ENCODE results near the gene BRINP1.

The BRINP1 gene

GRCh38 chr9:119322184-119322583 is 47.1 kb downstream of the BRINP1 start:
- H3K4me2 ChIP-seq (ENCODE audit: low read depth, low read length, poor library complexity, severe bottlenecking) = no peak overlapping the region
- H3K9me2 ChIP-seq (replicated peaks; ENCODE audit: insufficient read depth, low read length) = no peaks in the 10 kb centered on the region
- H3K27ac ChIP-seq (ENCODE audit: low read depth, low read length) = no peak overlapping the region
- TF ChIP-seq CTCF (IDR thresholded peaks at IDR 0.05; ENCODE audit: insufficient read depth, low read length, poor library complexity, severe bottlenecking) = no peak
- no peak for TF ChIP-seq EZH2phosphoT487 (conservative IDR thresholded peaks at IDR 0.05; ENCODE audit: low read length)
- H3K36me3 ChIP-seq (ENCODE audit: low read length) = no peaks in the 10 kb centered on the region
- no peaks in the 10 kb centered on the region for H3F3A ChIP-seq (ENCODE audit: insufficient read depth)
- no peaks in the 10 kb centered on the region for H4K20me1 ChIP-seq (ENCODE audit: low read depth, low read length)
- H3K27me3 ChIP-seq (ENCODE audit: low read length) = no peaks in the 10 kb centered on the region
- H3K9ac ChIP-seq (ENCODE audit: low read length) = no peak overlapping the region
- no peak overlapping the region for H2AFZ ChIP-seq (ENCODE audit: low read depth, low read length, severe bottlenecking)
- H3K9me3 ChIP-seq (ENCODE audit: insufficient read depth, low read length) = no peaks in the 10 kb centered on the region
- H3K4me3 ChIP-seq (ENCODE audit: insufficient read depth, low read length, poor library complexity, severe bottlenecking) = no peak overlapping the region
- no peaks in the 10 kb centered on the region for H3K79me2 ChIP-seq (ENCODE audit: insufficient read depth, low read length)

- H3K79me2 ChIP-seq (ENCODE audit: insufficient read depth, low read length) = no peaks in the 10 kb centered on the region
- no peaks in the 10 kb centered on the region for H3K9me3 ChIP-seq (ENCODE audit: insufficient read depth, low read length)
- no peak for TF ChIP-seq EZH2phosphoT487 (conservative IDR thresholded peaks at IDR 0.05; ENCODE audit: low read length)
- no peak for TF ChIP-seq CTCF (IDR thresholded peaks at IDR 0.05; ENCODE audit: insufficient read depth, low read length, poor library complexity, severe bottlenecking)
- H3K9me2 ChIP-seq (replicated peaks; ENCODE audit: insufficient read depth, low read length) = no peaks in the 10 kb centered on the region
- no peak overlapping the region for H2AFZ ChIP-seq (ENCODE audit: low read depth, low read length, severe bottlenecking)
- no peaks in the 10 kb centered on the region for H3F3A ChIP-seq (ENCODE audit: insufficient read depth)
- H3K4me2 ChIP-seq (ENCODE audit: low read depth, low read length, poor library complexity, severe bottlenecking) = no peak overlapping the region
- H3K9ac ChIP-seq (ENCODE audit: low read length) = no peak overlapping the region
- H3K27ac ChIP-seq (ENCODE audit: low read depth, low read length) = no peak overlapping the region
- H3K36me3 ChIP-seq (ENCODE audit: low read length) = no peaks in the 10 kb centered on the region
- no peaks in the 10 kb centered on the region for H3K27me3 ChIP-seq (ENCODE audit: low read length)
- H3K4me3 ChIP-seq (ENCODE audit: insufficient read depth, low read length, poor library complexity, severe bottlenecking) = no peak overlapping the region
- H4K20me1 ChIP-seq (ENCODE audit: low read depth, low read length) = no peaks in the 10 kb centered on the region
Measured at GRCh38 chr9:119318371-119318770, 50.9 kb downstream of the BRINP1 start.

GRCh38 chr9:119313846-119314245 is 55.4 kb downstream of the BRINP1 start:
- no peaks in the 10 kb centered on the region for H3K36me3 ChIP-seq (ENCODE audit: low read length)
- no peak overlapping the region for H3K4me3 ChIP-seq (ENCODE audit: insufficient read depth, low read length, poor library complexity, severe bottlenecking)
- no peaks in the 10 kb centered on the region for H4K20me1 ChIP-seq (ENCODE audit: low read depth, low read length)
- H3K9ac ChIP-seq (ENCODE audit: low read length) = no peak overlapping the region
- no peak overlapping the region for H2AFZ ChIP-seq (ENCODE audit: low read depth, low read length, severe bottlenecking)
- no peak overlapping the region for H3K4me2 ChIP-seq (ENCODE audit: low read depth, low read length, poor library complexity, severe bottlenecking)
- no peaks in the 10 kb centered on the region for H3K79me2 ChIP-seq (ENCODE audit: insufficient read depth, low read length)
- H3K27ac ChIP-seq (ENCODE audit: low read depth, low read length) = no peak overlapping the region
- no peaks in the 10 kb centered on the region for H3K9me2 ChIP-seq (replicated peaks; ENCODE audit: insufficient read depth, low read length)
- TF ChIP-seq CTCF (IDR thresholded peaks at IDR 0.05; ENCODE audit: insufficient read depth, low read length, poor library complexity, severe bottlenecking) = no peak
- no peak for TF ChIP-seq EZH2phosphoT487 (conservative IDR thresholded peaks at IDR 0.05; ENCODE audit: low read length)
- no peaks in the 10 kb centered on the region for H3K9me3 ChIP-seq (ENCODE audit: insufficient read depth, low read length)
- no peaks in the 10 kb centered on the region for H3K27me3 ChIP-seq (ENCODE audit: low read length)
- no peaks in the 10 kb centered on the region for H3F3A ChIP-seq (ENCODE audit: insufficient read depth)
